Hematopoietic multipotent progenitor cell treated with erythropoietin and hydrocortisone succinate and interleukin-3 and kit ligand, for 17 days (in vitro differentiated cells): Measurements from ENCODE around the gene LENG1.
A peak's percentile ranks its signal among the peaks of the same experiment; 100 is the strongest.
"Not testable (repeated sequence)": the region's sequence is repeated elsewhere in the genome, so short reads cannot be mapped to it uniquely, and the experiment has no call there.

Experiments
- DNase-seq: peaks from one replicate; pipeline ENCODE4 v3.0.0-alpha.2; 2015; ENCODE audit warnings: low spot score

The LENG1 gene

GRCh38 chr19:54159352-54160181 is at the start of gene LENG1:
TSS of gene LENG1 (minus strand) at chr19:54159721. CDS start at chr19:54159695, 26 bp downstream.
- DNase-seq: peak; percentile 100

GRCh38 chr19:54208784-54209057 is 49.2 kb upstream of the LENG1 start:
- DNase-seq: no peak

- peak; percentile 73 for DNase-seq
Observed at GRCh38 chr19:54207983-54208783, 48.7 kb upstream of the LENG1 start.

GRCh38 chr19:54207676-54207982 is 48.1 kb upstream of the LENG1 start:
- DNase-seq: no peak

- not testable (repeated sequence) for DNase-seq
Observed at GRCh38 chr19:54207193-54207592, 47.7 kb upstream of the LENG1 start.

GRCh38 chr19:54206831-54207177 is 47.3 kb upstream of the LENG1 start:
- no peak for DNase-seq

GRCh38 chr19:54206030-54206830 is 46.7 kb upstream of the LENG1 start:
- DNase-seq: no peak

- no peak for DNase-seq
Observed at GRCh38 chr19:54204767-54205468, 45.4 kb upstream of the LENG1 start.

- peak; percentile 39 for DNase-seq
Observed at GRCh38 chr19:54203151-54203611, 43.7 kb upstream of the LENG1 start.

GRCh38 chr19:54201980-54202379 is 42.5 kb upstream of the LENG1 start:
- DNase-seq: no peak

GRCh38 chr19:54201172-54201701 is 41.7 kb upstream of the LENG1 start:
- no peak for DNase-seq

- DNase-seq: no peak
Observed at GRCh38 chr19:54199401-54199800, 39.9 kb upstream of the LENG1 start.

GRCh38 chr19:54197121-54197520 is 37.6 kb upstream of the LENG1 start:
- DNase-seq: no peak

GRCh38 chr19:54196536-54196935 is 37.0 kb upstream of the LENG1 start:
- no peak for DNase-seq

GRCh38 chr19:54194463-54194862 is 34.9 kb upstream of the LENG1 start:
- not testable (repeated sequence) for DNase-seq

- no peak for DNase-seq
Observed at GRCh38 chr19:54193011-54193410, 33.5 kb upstream of the LENG1 start.

GRCh38 chr19:54191811-54192453 is 32.4 kb upstream of the LENG1 start:
- DNase-seq: no peak

- DNase-seq: peak; percentile 96
Observed at GRCh38 chr19:54191011-54191810, 31.7 kb upstream of the LENG1 start, which contains the start of gene TSEN34. TSS of gene TSEN34 (plus strand) at chr19:54191308. CDS start at chr19:54191365, 57 bp downstream.

- peak; percentile 99 for DNase-seq
Observed at GRCh38 chr19:54190503-54191010, 31.0 kb upstream of the LENG1 start.
